Suppressor macrophage treated with lipopolysaccharide for 1 hour (primary cell): Measurements from ENCODE around the gene SLC18A3.

Experiments used
- DNase-seq, 3 donors: peaks; one replicate each; pipeline ENCODE4 v3.0.0-alpha.2; 2020 to 2022

The SLC18A3 gene

DNA sequence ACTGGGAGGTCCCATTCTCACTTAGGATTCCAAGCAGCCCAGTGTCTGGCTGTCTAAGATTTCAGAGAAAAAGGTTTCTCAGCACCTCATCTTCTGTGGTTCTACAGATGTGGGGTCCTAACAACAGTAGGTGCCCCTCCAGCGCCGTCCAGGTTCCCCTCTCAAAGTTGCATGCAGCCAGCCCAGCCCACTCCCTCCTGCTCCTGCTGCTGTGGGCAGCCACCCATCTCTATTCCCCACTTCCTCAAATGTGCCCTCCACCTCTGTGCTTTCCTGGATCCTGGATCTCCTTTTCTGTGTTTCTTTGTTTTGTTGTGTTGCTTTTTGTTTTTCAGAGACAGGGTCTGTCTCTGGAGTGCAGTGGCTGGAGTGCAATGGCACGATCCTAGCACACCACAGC lies 13.3 kb upstream of the SLC18A3 start:
- DNase-seq = no peak

DNA sequence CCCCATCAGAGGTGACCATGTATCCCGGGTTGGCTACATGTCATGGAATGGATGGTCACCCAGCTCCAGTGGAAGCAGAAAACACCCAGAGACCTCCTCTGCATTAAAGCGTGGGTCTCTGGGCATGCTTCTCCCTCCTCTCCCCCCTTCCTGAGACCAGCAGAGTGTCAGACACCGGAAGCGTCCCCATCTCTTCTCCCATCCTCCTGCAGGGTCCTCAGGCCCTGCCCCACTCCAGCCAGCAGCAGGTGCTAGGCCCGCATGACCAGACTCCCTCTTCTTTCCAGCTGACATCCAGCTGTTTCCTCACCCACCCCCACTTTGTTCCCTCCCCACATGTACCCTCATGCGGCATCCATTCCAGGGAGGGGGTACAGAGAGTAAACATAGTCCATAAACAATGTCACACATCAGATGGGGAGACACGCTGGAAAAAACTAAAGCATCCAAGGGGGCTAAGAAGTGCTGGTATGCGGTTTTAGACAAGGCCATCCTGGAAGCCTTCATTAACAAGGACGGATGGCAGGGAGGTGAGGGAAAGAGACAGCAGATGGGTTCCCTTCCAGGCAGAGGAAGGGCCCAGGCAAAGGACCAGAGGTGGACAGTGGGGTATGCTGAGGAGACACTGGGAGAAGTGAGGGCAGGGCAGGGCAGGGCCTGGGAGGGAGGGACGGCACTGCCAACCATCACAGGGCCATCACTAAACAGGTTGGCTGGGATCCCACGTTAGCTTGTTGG lies 12.5 kb upstream of the SLC18A3 start:
- no peak for DNase-seq

DNA sequence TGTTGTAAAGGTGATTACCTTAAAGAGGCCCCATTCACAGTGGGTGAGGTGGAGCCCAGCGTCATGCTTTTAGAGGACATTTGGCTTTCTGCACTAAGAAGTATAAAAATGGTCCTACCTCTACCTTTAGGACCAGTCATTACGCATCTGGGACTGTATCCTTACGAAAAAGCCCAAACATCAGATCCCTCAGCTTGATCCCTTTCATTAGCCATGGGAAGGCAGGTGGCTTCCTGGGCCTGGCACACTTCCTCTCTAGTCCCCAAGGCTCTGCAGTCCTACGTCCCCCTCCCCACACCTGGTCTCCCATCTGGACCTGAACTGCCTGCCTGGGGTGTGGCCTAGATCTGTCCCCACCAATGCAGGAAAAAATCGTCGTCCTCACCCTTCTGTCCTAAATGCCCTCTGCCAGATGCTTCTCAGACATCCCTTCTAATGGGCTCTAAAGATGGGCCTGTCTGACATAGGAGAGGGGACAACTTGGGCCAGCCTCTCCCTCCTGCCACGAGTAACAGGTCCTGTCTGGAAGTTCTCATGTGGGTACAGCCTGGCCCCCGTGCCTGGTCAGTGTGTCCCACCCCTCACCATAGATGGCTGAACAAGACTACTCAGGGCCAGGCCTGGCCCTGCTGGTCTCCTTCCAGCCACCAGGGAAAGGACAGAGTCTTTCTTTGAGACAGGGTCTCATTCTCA lies 11.8 kb upstream of the SLC18A3 start:
- DNase-seq = no peak

DNA sequence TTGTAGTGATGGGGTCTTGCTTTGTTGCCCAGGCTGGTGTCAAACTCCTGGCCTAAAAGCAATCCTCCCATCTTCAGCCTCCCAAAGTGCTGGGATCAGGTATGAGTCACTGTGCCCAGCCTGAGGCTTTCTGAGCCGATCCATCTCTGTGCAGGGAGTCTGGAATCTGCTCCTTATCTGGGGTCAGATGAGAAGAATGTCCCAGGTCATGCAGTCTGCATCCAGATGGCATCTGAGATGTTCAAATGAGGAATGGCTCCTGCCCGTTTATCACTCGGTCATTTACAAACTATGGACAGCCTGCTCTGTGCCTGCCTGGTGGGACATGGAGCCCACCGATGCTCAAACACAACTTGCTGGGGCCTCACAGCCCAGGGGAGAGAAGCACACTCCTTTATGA lies 11.1 kb upstream of the SLC18A3 start:
- no peak for DNase-seq

DNA sequence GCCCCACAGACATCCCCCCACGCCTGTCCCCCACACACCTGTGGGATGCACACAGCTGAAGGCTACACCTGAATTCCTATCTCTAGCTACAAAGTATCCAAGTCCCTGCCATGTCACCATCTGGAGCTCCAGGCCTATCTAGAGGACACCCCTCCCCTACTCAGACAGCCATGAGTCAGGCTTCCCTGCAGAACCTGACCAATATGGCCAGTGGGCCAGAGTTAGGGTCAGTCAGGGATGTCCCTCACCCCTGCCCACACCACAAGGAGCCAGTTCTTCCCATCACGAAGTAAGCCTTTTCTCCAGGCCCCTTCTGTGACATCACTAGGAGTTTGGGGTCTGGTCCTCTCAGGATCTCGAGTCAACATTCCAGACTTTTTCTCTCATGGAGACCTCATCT lies 10.6 kb upstream of the SLC18A3 start:
- DNase-seq = no peak

DNA sequence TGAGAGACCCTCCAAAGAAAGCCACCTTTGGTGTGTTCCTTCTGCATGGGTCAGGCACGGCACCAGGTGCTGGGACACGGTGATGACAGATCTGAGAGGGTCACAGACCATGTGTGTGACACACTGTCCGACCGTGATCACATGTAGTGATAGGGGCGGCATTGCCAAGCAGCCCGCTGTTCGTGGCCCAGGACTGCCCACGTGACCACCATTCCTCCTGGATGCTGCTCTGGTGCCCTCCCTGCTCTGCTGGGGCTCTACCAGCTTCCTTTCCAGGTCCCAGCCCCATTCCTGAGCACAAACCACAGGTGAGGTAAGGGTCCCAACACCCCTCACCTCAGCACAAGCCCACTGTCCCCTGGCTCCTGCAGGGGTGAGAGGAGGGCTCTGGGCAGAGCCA lies 10.1 kb upstream of the SLC18A3 start:
- DNase-seq = no peak

DNA sequence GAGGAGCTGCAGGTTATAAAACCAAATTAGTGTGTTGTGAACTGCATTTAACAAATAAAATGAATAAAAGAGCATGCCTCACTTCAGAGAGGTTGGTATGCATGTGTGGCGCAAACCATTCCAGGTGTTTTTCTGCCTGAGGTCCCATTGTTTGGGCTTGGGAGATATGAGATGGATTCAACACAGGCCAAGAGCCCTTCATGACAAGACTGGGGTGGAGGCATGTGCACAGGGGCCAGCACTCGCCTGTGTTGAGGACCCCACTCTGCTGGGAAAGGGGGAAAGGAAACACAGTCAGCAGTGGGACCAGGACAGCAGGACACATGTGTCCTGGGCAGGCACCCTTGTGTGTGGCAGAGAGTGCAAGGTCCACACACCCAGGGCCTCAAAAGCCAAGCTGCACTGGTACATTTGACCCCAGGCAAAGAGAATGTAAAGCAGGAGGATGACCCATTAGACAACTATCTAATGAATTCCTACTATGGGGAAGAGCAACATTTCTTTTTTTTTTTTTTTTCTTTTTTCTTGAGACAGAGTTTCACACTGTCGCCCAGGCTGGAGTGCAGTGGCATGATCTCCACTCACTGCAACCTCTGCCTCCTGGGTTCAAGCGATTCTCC lies 9.2 kb upstream of the SLC18A3 start:
- no peak for DNase-seq

DNA sequence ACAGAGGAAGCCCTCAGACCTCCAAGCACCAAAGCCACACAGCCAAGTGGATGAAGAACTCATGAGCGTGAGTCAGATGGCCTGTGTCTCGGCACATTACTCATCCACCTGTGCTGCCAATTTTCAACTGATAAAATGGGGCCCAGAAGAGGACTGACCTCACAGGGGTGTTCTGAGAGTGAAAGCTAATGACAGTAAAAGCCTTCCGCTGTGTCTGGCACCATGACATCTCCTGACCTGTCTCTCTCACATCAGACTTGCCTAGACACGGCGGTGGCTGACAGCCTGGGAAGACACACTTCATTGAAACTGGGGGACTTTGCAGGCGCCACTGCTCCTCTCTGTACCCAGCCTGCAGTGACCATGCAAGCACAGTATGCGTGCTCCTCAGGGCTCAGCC lies 8.3 kb upstream of the SLC18A3 start:
- DNase-seq = no peak

DNA sequence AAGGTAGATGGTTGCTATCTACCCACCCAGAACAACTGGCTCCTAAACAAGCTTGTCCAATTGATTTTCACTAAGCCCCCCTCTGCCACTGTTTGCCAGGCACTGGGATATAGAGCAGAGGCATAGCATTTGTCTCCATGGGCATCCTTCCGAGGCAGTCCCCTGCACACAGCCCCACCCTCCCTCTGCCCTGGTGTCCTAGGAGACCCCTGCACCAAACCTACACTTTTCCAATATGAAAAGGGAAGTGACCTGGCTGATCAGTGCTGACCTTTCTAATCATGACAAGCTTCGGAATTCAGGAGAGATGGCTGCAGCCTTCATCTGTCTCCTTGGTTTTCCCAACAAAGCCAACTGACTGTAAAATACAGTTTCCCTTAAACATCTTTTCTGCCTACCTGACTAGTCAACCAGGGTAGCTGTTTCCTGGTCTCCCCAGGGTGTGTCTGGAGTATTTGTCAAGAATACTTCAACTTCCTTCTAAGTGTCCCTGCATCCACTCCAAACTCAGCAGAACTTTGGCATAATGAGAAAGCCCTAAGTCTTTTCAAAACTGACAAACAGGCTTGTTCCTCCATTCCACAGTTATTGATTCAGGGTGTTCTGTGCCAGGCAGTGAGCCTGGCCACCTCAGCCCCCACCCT lies 7.6 kb upstream of the SLC18A3 start:
- DNase-seq = no peak

DNA sequence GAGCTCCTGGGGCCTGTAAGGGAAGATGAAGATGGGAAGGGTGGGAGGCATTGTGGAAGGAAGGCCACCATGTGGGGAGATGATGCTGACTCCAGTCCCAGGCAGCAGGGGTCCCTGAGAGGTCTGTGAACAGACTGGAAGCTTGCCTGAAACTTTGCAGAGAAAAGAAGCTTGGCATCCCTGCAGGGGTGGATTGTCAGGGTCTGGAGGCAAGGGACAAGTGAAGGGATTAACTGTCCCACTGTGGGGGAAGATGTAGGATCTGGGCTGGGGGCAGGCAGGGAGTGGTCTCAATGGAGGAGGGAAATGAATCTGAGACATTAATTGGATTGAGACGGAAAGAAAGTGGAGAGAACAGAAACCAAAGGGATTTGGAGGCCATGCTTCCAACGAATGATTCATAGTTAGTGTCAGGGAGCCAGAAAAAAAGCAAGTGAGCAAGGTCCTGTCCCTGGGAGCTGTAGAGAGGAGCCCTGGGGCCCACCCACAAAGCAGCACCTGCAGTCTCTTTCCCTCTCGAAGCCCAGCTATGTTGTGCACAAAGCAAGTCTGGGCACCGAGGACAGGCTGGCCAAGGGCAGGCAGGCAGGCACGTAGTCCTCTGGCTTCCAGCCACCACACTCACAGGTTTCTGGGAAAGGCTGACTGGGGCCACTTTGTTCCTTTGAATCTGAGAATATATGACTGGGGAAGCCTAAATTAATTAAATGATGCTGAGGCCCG lies 4.7 kb upstream of the SLC18A3 start:
- no peak for DNase-seq

DNA sequence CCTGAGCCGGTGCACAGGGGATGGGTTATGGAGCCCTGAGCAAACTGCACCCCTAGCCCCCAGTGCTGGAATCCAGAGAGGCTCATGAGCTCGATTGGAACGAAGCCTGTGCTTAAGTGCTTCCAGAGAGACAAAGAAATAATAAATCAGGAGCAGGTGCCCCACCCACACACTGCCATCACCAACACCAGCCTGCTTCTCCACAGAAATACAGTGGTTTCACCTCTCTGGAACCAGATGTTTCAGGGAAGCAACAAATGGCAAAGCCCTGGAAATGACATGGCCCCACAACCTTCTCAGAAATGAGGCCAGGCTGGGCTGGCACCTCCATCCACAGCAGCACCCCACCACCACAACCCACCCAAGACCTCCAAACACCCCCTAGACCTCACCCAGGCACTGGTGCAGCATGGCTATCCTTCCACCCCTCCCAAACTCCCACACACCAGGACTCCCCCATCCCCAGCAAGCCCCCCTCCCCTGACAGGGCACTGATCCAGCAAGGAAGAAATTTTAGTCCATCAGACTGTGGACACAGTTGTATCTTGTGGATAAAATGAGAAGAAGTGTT lies 4.1 kb upstream of the SLC18A3 start:
- no peak for DNase-seq

DNA sequence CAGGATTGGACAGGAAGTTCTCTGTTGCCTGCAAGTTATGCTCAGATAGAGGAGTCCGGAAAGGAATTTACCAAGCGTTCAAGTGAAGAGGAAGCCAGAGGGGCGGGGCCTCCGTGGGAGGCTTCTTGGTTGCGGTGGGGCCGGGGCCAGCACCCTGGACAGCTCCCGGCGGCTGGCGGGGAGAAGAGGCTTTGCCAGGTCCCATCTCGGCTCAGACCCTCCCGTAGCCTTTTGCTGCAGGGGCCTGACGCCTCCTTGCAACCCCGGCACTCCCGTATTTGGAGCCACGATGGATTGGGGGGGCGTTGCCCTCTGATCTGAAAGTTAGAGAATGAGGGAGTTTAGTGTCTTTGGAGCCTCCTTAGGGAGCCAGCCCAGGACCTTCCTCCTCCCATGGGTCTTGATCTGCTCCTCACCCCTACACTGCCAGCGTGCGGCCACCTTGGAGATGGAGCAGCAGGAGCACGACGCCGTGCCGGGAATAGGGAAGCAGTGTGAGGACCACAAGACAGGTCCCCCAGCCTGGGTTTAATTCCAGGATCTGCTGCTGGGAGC lies 3.1 kb upstream of the SLC18A3 start:
- DNase-seq = peak; percentile 73 to 91 (median 83)

DNA sequence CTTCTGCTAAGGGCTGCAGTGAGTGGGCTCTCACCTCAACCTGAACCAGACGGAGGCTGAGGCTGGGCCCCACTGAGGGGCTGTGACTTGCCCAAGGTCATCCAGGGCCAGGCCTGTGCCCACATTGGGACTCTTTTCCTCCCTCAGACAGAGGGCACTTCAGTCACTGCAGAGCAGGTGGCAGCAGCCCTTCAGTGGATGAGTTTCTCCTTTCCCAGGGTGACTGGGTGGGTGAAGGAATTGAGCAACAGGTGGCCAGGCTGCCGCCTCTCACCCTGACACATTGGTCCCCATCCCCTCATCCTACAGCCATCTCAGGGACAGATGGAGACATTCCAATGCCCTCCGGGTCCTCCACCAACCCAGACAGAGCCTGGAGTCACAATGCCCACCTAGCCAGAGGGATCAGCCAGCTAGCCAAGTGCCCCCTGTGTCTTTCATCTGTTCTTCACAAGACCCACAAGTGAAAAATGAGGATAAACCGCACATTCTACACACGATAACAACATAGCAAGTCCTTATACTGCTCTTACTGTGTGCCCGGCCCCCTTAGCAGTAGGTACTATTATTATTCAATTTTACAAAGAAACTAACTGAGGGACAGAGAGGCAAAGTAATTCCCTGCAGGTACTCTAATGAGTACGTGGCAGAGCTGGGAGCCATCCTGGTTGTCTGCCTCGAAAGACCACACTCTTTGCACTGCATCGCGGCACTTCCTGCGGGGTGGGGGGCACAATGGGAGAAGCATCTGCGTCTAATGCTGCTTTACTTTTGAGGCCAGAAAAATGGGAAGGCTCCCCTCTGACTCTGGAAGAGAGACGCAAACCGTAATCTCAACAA lies 1.7 kb upstream of the SLC18A3 start:
- no peak for DNase-seq

DNA sequence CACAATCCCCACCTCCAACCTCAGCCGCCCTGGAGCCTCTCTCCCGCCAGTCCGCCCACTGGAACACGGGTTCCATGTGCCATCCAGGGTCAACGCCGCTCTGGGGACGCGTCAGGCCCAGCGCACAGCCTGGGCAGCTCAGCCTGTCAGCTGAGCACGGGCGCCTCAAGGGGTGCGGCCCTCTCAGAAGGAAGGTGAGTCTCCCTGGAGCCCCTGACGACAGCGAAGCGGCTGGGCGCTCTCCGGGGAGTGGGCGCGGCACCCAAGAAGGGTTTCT lies 1.2 kb upstream of the SLC18A3 start:
- no peak for DNase-seq

DNA sequence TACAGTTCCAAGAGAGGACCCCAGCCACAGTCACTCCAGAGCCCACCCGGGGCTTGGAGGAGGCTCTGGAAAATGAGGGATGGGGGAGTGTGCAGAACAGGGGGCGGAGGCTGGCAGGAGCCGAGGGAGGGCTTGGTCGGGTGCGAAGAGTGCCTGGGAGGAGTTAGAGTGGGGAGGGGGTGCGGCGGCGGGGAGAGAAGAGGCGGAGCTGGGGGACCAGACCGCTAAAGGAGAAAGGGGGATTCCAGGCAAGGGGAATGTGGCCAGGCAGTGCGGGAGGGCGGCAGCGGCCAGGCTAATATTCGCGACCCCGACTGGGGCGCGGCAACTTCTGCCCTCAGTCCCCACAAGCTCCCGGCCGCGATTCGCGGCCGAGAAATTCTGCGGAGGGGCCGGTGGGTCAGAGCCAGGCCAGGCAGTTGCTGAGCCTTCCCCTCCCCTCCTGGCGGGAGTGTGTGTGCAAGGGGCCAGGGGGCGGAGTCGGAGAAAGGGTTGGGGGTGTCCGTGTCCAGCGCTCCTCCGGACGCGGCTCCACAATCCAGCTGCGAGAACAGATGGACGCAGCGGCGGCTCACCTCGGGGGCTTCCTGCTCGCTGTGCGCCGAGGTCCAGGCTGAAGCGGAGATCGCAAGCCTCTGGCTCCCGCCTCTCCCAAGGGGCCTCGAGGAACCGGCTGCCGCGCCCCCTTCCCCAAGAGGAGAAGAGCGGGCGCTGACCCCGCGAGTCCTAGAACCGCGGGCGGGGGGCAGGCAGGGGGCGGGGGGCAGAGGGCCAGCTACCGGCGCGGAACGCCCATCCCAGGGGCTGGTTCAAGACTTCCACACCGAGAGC lies 612 bp upstream of the SLC18A3 start:
- no peak for DNase-seq

DNA sequence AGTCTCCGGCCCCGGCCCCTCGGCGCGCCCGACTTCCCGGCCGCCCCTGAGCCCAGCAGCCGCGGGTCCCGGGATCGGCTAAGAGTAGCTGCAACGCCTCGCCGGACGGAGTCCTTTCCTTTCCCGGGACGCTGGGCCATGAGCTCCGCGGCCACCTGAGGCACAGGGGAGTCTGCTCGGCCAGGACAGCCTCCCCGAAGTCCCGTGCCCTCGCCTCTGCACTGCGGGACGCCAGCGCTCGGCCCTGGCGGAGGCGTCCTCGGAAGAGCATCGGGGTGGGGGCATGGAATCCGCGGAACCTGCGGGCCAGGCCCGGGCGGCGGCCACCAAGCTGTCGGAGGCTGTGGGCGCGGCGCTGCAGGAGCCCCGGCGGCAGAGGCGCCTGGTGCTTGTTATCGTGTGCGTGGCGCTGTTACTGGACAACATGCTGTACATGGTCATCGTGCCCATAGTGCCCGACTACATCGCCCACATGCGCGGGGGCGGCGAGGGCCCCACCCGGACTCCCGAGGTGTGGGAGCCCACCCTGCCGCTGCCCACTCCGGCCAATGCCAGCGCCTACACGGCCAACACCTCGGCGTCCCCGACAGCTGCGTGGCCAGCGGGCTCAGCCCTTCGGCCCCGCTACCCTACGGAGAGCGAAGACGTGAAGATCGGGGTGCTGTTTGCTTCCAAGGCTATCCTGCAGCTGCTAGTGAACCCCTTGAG lies 502 bp downstream of the SLC18A3 start:
- no peak for DNase-seq

DNA sequence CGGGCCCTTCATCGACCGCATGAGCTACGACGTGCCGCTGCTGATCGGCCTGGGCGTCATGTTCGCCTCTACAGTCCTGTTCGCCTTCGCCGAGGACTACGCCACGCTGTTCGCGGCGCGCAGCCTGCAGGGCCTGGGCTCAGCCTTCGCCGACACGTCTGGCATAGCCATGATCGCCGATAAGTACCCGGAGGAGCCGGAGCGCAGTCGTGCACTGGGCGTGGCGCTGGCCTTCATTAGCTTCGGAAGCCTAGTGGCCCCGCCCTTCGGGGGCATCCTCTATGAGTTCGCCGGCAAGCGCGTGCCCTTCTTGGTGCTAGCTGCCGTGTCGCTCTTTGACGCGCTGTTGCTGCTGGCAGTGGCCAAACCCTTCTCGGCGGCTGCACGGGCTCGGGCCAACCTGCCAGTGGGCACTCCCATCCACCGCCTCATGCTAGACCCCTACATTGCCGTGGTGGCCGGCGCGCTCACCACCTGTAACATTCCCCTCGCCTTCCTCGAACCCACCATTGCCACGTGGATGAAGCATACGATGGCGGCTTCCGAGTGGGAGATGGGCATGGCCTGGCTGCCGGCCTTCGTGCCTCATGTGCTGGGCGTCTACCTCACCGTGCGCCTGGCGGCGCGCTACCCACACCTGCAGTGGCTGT lies 1.2 kb downstream of the SLC18A3 start:
- DNase-seq = no peak

DNA sequence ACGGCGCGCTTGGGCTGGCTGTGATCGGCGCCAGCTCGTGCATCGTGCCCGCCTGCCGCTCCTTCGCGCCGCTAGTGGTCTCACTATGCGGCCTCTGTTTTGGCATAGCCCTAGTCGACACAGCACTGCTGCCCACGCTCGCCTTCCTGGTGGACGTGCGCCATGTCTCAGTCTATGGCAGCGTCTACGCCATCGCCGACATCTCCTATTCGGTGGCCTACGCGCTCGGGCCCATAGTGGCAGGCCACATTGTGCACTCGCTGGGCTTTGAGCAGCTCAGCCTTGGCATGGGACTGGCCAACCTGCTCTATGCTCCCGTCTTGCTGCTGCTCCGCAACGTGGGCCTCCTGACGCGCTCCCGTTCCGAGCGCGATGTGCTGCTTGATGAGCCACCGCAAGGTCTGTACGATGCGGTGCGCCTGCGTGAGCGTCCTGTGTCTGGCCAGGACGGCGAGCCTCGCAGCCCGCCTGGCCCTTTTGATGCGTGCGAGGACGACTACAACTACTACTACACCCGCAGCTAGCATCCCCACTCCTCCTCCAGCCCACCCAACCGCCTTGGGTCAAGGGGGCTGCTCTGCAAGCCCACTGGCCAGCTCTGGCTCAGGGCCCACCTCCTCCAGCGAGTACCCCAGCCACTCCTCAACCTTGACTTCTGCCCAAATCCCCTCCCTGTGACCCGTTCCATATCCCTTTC lies 1.9 kb downstream of the SLC18A3 start:
- no peak for DNase-seq
